Esophagus squamous epithelium (tissue), 5 donors: ENCODE data around the gene ITPR3. TPM values are rescaled to one million over a fixed set of nuclear protein-coding genes. Genes with fewer than 3 reads are reported as not detected.

Experiments used
- DNase-seq: peaks from one replicate; lab custom pipeline; 2025; lab: John Stamatoyannopoulos, UW
- H3K27ac ChIP-seq, 4 donors: fragments of 200-600 bp; sonication (generic); one replicate each; pipeline ENCODE4 v1.5.1; 2016 to 2019; ENCODE audit warnings: mild to moderate bottlenecking in 1 of 4
- H3K27me3 ChIP-seq, 4 donors: fragments of 200-600 bp; sonication (generic); 1 replicate in 3 of 4; 2 replicates in 1 of 4; pipeline versions ENCODE4 v1.5.1 to v1.6.0; 2017 to 2021; ENCODE audit warnings: antibody characterized with exemption in 1 of 4
- H3K36me3 ChIP-seq, 3 donors: fragments of 200-600 bp; sonication (generic); one replicate each; pipeline ENCODE4 v1.5.1; 2016 to 2019
- H3K4me1 ChIP-seq, 3 donors: fragments of 200-600 bp; sonication (generic); one replicate each; pipeline ENCODE4 v1.5.1; 2017 to 2019
- H3K4me3 ChIP-seq, 4 donors: fragments of 200-600 bp; sonication (generic); 1 replicate in 3 of 4; 2 replicates in 1 of 4; pipeline ENCODE4 v1.5.1; 2016 to 2019; ENCODE audit warnings: mild to moderate bottlenecking in 2 of 4, moderate library complexity in 1 of 4
- H3K9me3 ChIP-seq, 3 donors: fragments of 200-600 bp; sonication (generic); one replicate each; pipeline ENCODE4 v1.5.1; 2016 to 2019
- POLR2A ChIP-seq, 4 donors: fragments of 450-650 bp; IDR thresholded peaks; one replicate each; pipeline ENCODE4 v1.6.1; 2017; ENCODE audit warnings: antibody characterized with exemption in 4 of 4, mild to moderate bottlenecking in 4 of 4, moderate library complexity in 3 of 4
- WGBS, 2 donors: methylation state at CpG; one replicate each; pipeline ENCODE4 v1.1.5; 2018; 5-methylcytosine and 5-hydroxymethylcytosine counted together
- intact Hi-C: fragments of 100-400 bp; cut with DNase I; formaldehyde crosslinking; loops from one replicate; pipeline ENCODE4 v1.15.0; 2022
- total RNA-seq, 4 donors: library from RNA; depleted of rRNA; stranded (reverse); fragments of >200 nt; gene quantifications; one replicate each; pipeline ENCODE4 v1.1.0, GENCODE V29; 2016
- TF ChIP-seq, protein P1 (sequence below), 6 experiments: fragments of 450-650 bp in 4 of 6; fragments of 200-600 bp in 2 of 6; sonication (generic) in 2 of 6; IDR thresholded peaks; one replicate each; pipeline ENCODE4 v1.5.1; 2016 to 2019; ENCODE audit warnings: antibody characterized with exemption in 6 of 6, mild to moderate bottlenecking in 4 of 6, moderate library complexity in 4 of 6
- donor health status: DM: yes; HTN: yes; CAD: no.

Gene ITPR3
- total RNA-seq, 4 donors from 2014 or later: 21.8 to 39.2 (median 35.3) TPM

DNA sequence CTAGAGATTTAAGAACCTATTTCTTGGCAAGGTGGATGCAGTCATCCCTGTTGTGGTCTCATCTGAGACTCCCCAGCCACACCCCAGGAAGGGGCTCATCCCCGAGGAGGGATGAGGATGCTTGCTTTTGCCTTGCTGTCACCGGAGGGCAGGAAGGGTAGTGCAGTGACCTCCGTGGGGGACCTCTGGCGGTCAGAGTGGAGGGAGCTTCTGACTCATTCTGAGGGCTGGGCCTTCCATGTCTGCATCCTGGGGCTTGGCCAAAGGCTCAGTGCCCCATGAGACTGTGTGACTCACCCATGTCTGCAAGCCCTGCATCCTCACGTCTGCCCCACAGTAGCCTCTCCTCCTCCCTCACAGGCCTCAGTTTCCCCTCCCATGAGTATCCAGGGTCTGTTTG is 51.7 kb downstream of the ITPR3 start:
- Histone ChIP-seq H3K36me3 (peaks cover 0 to 95% (median 39%) of the 10 kb centered on the region in 3 donors), H3K27ac (peak overlapping the region in 1 of 4 donors; percentile 13), H3K4me1 (peaks cover 0 to 39% (median 0%) of the 10 kb centered on the region in 3 donors)

DNA sequence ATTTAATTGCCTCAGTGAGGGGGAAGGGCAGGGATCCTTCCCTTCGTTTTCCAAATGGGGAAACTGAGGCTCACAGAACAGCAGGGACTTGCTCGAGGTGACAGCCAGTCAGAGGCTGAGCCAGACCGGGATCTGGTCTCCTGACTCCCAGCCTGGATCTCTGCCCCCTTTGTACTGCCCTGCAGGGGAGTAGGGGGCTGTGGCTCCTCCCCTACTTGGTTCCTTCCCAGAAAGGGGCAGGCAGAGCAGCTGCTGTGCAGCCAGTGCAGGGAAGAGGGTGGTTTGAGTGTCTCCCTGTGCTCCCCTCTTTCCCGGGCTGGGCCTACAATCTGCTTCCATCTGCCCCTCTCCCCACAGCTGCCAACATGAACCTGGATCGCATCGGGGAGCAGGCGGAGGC is 52.7 kb downstream of the ITPR3 start:
- no peak for TF ChIP-seq POLR2A (IDR thresholded peaks at IDR 0.05)
- TF ChIP-seq, protein P1, sequence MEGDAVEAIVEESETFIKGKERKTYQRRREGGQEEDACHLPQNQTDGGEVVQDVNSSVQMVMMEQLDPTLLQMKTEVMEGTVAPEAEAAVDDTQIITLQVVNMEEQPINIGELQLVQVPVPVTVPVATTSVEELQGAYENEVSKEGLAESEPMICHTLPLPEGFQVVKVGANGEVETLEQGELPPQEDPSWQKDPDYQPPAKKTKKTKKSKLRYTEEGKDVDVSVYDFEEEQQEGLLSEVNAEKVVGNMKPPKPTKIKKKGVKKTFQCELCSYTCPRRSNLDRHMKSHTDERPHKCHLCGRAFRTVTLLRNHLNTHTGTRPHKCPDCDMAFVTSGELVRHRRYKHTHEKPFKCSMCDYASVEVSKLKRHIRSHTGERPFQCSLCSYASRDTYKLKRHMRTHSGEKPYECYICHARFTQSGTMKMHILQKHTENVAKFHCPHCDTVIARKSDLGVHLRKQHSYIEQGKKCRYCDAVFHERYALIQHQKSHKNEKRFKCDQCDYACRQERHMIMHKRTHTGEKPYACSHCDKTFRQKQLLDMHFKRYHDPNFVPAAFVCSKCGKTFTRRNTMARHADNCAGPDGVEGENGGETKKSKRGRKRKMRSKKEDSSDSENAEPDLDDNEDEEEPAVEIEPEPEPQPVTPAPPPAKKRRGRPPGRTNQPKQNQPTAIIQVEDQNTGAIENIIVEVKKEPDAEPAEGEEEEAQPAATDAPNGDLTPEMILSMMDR (IDR thresholded peaks at IDR 0.05): no peak
- no peak for DNase-seq
- Histone ChIP-seq H3K9me3 (no peaks in the 10 kb centered on the region), H3K4me1 (peaks cover 0 to 34% (median 0%) of the 10 kb centered on the region in 3 donors), H3K4me3 (no peak overlapping the region), H3K36me3 (peaks cover 0 to 95% (median 29%) of the 10 kb centered on the region in 3 donors), H3K27me3 (no peaks in the 10 kb centered on the region), H3K27ac (no peak overlapping the region)
- WGBS, 2 donors: 57 to 86% methylated on average over 1 to 4 of the region's 7 CpGs
- intact Hi-C loops: no loop called here

More for the DNA sequence above, 51.7 kb downstream of the ITPR3 start:
- H3K4me3 ChIP-seq: no peak overlapping the region
- H3K9me3 ChIP-seq: no peaks in the 10 kb centered on the region
- intact Hi-C loops: no loop called here
- TF ChIP-seq POLR2A (IDR thresholded peaks at IDR 0.05): no peak
- TF ChIP-seq, protein P1 (IDR thresholded peaks at IDR 0.05): peak in 2 of 6 experiments; percentile 38 to 60
- no peaks in the 10 kb centered on the region for H3K27me3 ChIP-seq
- WGBS, 2 donors: 6 to 76% methylated on average over 3 to 4 of the region's 5 CpGs
- DNase-seq: no peak

DNA sequence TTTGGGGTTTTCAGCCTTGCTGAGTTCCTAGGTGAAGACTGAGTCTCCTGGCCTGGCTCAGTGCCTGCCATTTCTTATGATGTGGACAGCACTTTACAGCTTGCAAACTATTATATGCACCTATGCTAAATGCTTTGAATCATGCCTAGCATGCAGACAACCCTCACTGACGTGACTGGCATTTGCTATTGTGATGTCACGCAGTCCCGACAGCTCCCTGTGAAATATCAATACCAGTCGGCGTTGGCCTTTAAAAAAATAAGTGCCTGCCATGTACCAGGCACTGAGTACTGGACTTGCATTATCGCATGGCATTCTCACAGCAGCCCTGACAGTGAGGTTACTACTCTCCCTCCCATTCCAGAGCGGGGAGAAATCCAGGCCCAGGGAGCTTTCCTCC is 54.8 kb downstream of the ITPR3 start:
- H3K36me3 ChIP-seq: peaks cover 10 to 95% (median 29%) of the 10 kb centered on the region in 3 donors
- TF ChIP-seq, protein P1 (IDR thresholded peaks at IDR 0.05): no peak
- no peak for DNase-seq
- no peak overlapping the region for H3K4me3 ChIP-seq
- intact Hi-C loops: no loop called here
- no peaks in the 10 kb centered on the region for H3K9me3 ChIP-seq
- 82 to 92% methylated on average over 4 to 6 of the region's 7 CpGs for WGBS, 2 donors
- H3K4me1 ChIP-seq: peaks cover 0 to 17% (median 0%) of the 10 kb centered on the region in 3 donors
- no peak overlapping the region for H3K27ac ChIP-seq
- H3K27me3 ChIP-seq: no peaks in the 10 kb centered on the region

DNA sequence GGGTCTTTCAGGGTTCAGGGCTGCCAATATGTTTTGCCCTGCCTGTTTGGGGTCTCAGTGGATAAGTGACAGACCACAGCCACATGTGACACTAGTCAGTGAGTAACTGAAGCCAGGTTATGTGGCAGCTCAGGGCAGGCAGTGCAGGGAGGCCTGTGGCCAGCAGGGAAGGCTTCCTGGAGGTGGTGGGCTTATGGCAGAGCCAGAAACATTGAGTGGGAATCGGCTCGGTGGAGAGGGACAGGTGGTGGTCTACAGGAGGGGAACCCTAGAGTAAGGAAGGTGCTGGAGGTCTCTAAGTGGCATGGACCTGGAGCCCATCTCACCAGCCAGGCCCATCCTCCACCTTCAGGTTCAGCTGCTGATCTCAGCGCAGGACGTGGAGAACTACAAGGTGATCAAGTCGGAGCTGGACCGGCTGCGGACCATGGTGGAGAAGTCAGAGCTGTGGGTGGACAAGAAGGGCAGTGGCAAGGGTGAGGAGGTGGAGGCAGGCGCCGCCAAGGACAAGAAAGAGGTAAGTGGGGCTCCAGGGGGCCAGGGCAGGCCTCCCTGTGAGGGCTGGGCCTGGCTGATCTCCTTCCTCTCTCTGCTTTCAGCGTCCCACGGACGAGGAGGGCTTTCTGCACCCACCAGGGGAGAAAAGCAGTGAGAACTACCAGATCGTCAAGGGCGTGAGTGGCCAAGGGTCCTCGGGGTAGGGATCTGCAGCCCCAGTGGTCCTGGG is 55.5 kb downstream of the ITPR3 start:
- no peak overlapping the region for H3K4me3 ChIP-seq
- no peaks in the 10 kb centered on the region for H3K27me3 ChIP-seq
- no peak for DNase-seq
- intact Hi-C loops: no loop called here
- peak overlapping the region in 1 of 4 donors; percentile 58 for H3K27ac ChIP-seq
- 65 to 83% methylated on average over 4 to 8 of the region's 15 CpGs for WGBS, 2 donors
- TF ChIP-seq, protein P1 (IDR thresholded peaks at IDR 0.05): no peak
- no peak for TF ChIP-seq POLR2A (IDR thresholded peaks at IDR 0.05)
- H3K9me3 ChIP-seq: no peaks in the 10 kb centered on the region
- peaks cover 0 to 11% (median 0%) of the 10 kb centered on the region in 3 donors for H3K4me1 ChIP-seq
- peaks cover 10 to 95% (median 25%) of the 10 kb centered on the region in 3 donors for H3K36me3 ChIP-seq

DNA sequence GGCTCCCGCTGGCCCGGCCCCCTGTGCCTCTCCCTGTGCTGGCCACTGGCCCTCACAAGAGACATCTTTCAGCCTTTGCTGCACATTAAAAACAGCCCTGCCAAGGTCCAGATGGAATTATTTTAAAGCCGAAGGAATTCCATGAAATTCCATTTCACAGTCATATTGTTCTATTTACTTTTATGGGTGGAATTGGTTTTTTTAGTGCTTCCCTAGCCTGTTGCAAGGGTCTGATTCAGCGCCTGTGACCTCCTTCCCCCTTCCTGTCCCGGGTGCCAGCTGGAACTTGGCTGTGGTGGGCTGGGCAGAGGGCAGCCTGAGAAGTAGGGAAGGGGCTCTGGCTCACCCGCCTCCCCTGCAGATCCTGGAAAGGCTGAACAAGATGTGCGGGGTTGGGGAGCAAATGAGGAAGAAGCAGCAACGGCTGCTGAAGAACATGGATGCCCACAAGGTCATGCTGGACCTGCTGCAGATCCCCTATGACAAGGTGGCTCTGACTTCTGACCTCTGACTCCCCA is 56.1 kb downstream of the ITPR3 start:
- intact Hi-C loops: no loop called here
- H3K36me3 ChIP-seq: peaks cover 10 to 95% (median 25%) of the 10 kb centered on the region in 3 donors
- no peak for DNase-seq
- H3K27ac ChIP-seq: peak overlapping the region in 1 of 4 donors; percentile 58
- WGBS, 2 donors: 70 to 86% methylated on average over 4 to 6 of the region's 8 CpGs
- H3K4me3 ChIP-seq: no peak overlapping the region
- H3K4me1 ChIP-seq: peaks cover 0 to 11% (median 0%) of the 10 kb centered on the region in 3 donors
- no peaks in the 10 kb centered on the region for H3K27me3 ChIP-seq
- TF ChIP-seq, protein P1 (IDR thresholded peaks at IDR 0.05): no peak
- no peak for TF ChIP-seq POLR2A (IDR thresholded peaks at IDR 0.05)
- no peaks in the 10 kb centered on the region for H3K9me3 ChIP-seq
